AG09309 (cell line): Measurements from ENCODE around the gene FGF9.

ENCODE experiments used
- DNase-seq: peaks from one replicate; pipeline ENCODE4 v3.0.0-alpha.2; 2010; ENCODE audit warnings: low read depth
- H3K4me3 ChIP-seq: 2 replicates; pipeline ENCODE4 v1.5.1; 2011; ENCODE audit warnings: mild to moderate bottlenecking, low read depth, low read length, moderate library complexity; ENCODE audit not compliant: control insufficient read depth
- TF ChIP-seq, protein P1 (sequence below): IDR thresholded peaks from 2 replicates; pipeline ENCODE4 v1.5.1; 2011; ENCODE audit warnings: mild to moderate bottlenecking, low read depth, low read length, inconsistent platforms; ENCODE audit not compliant: insufficient read depth, control insufficient read depth; ENCODE audit errors: missing control alignments

Gene FGF9

DNA sequence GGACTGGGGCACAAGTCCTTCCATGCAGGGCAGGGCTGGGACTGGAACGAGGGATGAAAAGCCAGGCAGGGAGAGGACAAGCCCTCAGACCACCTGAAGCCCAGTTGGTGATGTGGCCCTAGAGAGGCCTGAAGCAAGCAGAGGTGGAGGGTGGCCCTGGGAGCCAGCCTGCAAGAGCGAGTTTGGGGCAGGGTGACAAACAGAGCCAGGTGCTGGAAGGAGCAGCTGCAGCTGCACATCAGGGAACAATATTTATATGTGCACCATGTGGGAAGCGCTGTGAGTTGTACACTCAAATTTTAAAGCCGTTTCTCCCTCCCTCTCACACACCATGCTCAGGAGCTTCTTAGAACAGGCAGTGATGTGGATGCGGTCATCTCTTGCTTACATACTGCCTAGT lies 67.8 kb downstream of the FGF9 start:
- no peak for DNase-seq
- TF ChIP-seq, protein P1, sequence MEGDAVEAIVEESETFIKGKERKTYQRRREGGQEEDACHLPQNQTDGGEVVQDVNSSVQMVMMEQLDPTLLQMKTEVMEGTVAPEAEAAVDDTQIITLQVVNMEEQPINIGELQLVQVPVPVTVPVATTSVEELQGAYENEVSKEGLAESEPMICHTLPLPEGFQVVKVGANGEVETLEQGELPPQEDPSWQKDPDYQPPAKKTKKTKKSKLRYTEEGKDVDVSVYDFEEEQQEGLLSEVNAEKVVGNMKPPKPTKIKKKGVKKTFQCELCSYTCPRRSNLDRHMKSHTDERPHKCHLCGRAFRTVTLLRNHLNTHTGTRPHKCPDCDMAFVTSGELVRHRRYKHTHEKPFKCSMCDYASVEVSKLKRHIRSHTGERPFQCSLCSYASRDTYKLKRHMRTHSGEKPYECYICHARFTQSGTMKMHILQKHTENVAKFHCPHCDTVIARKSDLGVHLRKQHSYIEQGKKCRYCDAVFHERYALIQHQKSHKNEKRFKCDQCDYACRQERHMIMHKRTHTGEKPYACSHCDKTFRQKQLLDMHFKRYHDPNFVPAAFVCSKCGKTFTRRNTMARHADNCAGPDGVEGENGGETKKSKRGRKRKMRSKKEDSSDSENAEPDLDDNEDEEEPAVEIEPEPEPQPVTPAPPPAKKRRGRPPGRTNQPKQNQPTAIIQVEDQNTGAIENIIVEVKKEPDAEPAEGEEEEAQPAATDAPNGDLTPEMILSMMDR = no peak

GRCh38 chr13:21739771-21740170 lies 68.9 kb downstream of the FGF9 start:
- H3K4me3 ChIP-seq = no peak overlapping the region
- no peak for DNase-seq
- TF ChIP-seq, protein P1 = no peak

More for the DNA sequence above, 67.8 kb downstream of the FGF9 start:
- no peak overlapping the region for H3K4me3 ChIP-seq

DNA sequence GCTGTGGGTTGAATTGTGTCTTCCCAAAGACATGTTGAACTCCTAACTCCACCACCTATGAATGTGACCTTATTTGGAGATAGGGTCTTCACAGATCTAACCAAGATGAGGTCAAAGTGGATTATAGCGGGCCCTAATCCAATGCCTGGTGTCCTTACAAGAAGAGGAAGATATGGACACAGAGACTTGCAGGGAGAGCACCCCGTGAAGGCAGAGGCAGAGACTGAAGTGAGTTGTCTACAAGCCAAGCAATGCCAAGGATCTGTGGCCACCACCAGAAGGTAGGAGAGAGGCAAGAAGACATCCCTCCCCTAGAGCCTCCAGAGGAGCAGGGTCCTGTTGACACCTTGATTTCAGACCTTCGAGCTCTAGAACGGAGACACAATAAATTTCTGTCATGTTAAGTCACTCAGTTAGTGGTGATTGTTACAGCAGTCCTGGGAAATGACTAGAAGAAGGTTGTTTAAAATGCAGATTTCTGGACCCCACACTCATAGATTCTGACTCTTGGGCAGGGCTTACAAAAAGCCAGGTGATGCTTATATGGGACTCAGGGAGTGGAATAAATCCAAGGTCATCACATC lies 70.6 kb downstream of the FGF9 start:
- TF ChIP-seq, protein P1 = no peak
- H3K4me3 ChIP-seq = no peak overlapping the region
- no peak for DNase-seq

DNA sequence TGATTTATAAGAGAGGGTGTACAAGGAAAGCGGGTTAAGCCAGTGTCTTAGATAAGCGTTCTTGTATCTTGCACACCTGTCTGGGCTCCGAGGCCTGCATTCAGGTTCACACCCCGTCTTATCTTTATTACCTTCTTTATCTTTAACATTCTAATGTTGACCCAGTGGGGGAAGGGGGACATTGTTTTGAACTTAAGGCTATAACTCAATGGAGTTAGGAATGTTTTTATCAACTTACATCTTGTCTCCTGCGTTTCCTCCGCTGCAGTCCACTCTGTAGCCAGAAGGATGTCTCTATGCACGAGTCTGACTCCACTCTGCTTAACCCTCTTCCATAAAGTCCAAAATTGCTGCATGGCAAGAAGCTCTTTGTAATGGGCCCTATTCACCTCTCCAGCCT lies 71.2 kb downstream of the FGF9 start:
- TF ChIP-seq, protein P1 = no peak
- H3K4me3 ChIP-seq = no peak overlapping the region
- no peak for DNase-seq

GRCh38 chr13:21744149-21744548 lies 73.3 kb downstream of the FGF9 start:
- H3K4me3 ChIP-seq = no peak overlapping the region
- no peak for DNase-seq
- TF ChIP-seq, protein P1 = no peak

DNA sequence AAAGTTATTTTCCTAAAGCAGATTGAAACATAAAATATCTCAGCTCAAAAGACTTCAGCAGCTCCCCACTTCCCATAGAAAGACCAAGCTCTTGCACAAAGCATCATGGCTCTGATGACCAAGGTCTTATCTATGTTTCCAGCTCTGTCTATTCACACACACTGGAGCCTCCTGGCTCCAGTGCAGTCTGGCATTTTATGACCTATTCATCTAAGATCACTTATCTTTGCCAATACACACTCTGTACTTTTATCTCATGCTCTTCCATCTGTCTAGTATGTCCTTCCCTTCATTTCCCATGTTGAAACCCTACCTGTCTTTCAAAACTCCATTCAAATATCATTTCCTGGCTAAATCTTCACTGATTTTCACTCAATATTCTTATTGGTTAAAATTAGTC lies 74.4 kb downstream of the FGF9 start:
- H3K4me3 ChIP-seq = no peak overlapping the region
- TF ChIP-seq, protein P1 = no peak
- no peak for DNase-seq

DNA sequence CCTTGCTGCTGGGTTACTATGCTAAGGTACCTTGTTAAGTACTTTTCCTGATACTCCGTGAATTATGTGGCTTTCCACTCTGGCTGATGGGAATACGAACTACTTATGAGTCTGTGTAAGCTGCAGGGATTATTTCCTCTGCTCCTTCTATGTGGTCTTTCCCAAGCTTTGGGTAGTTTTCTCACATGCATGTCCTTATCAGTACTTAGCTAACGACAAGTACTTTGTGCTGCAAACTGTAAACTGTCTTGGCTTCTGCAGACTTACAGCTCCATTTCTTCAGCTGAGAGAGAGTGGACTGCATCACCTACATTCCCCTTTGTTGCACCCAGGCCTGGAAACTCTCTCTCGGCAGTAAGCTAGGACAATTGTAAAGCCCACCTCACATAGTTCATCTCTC lies 76.6 kb downstream of the FGF9 start:
- TF ChIP-seq, protein P1 = no peak
- no peak for DNase-seq
- no peak overlapping the region for H3K4me3 ChIP-seq
